ENCODE data around the gene CRELD2.

CRELD2 gene

GRCh38 chr22:49959782-49960158 is 41.3 kb downstream of the CRELD2 start:
- DNase-seq, result no peak

- DNase-seq, result peak; percentile 91 to 98
Measured at GRCh38 chr22:49960159-49961004, 41.9 kb downstream of the CRELD2 start, which contains the start of gene PIM3. PIM3 (plus strand) TSS chr22:49960772; CDS start chr22:49960948, 176 bp downstream.

GRCh38 chr22:49961005-49961600 is 42.7 kb downstream of the CRELD2 start:
- DNase-seq, result peak in 1 of 2 experiments; percentile 32

GRCh38 chr22:49961601-49962011 is 43.2 kb downstream of the CRELD2 start:
- DNase-seq, result no peak

GRCh38 chr22:49962012-49962750 is 43.7 kb downstream of the CRELD2 start:
- peak in 1 of 2 experiments; percentile 47 for DNase-seq

- DNase-seq, result no peak
Measured at GRCh38 chr22:49962751-49963646, 44.6 kb downstream of the CRELD2 start.

- no peak for DNase-seq
Measured at GRCh38 chr22:49963647-49964026, 45.2 kb downstream of the CRELD2 start.

- no peak for DNase-seq
Measured at GRCh38 chr22:49964136-49965090, 46.0 kb downstream of the CRELD2 start.

- DNase-seq, result no peak
Measured at GRCh38 chr22:49965091-49966040, 46.9 kb downstream of the CRELD2 start.

GRCh38 chr22:49966041-49966773 is 47.8 kb downstream of the CRELD2 start:
- no peak for DNase-seq

GRCh38 chr22:49966774-49967705 is 48.6 kb downstream of the CRELD2 start:
- DNase-seq, result no peak

GRCh38 chr22:49967706-49968208 is 49.3 kb downstream of the CRELD2 start:
- DNase-seq, result peak in 1 of 2 experiments; percentile 67

- no peak for DNase-seq
Measured at GRCh38 chr22:49968313-49968830, 49.9 kb downstream of the CRELD2 start.

- DNase-seq, result no peak
Measured at GRCh38 chr22:49968831-49969661, 50.6 kb downstream of the CRELD2 start.

- DNase-seq, result no peak
Measured at GRCh38 chr22:49969751-49970527, 51.5 kb downstream of the CRELD2 start.
